K562 (cell line): ENCODE data around the gene DLGAP1. TPM values are rescaled to one million over a fixed set of nuclear protein-coding genes. Genes with fewer than 3 reads are reported as not detected.

Experiments used
- AFF4 ChIP-seq: sonication (generic); formaldehyde crosslinking; IDR thresholded peaks from 2 replicates; pipeline ENCODE4 v1.8.0; 2023; ENCODE audit warnings: mild to moderate bottlenecking, missing genetic modification reagents
- ATF4 ChIP-seq: fragments of 450-650 bp; formaldehyde crosslinking; IDR thresholded peaks from 2 replicates; pipeline ENCODE4 v1.4.0; 2022; ENCODE audit warnings: mild to moderate bottlenecking, moderate library complexity
- CEBPB ChIP-seq: fragments of 450-650 bp; IDR thresholded peaks from 2 replicates; pipeline ENCODE4 v1.6.1; 2016; ENCODE audit warnings: missing genetic modification characterization, missing compliant biosample characterization
- HNRNPK ChIP-seq: fragments of 200-400 bp; formaldehyde crosslinking; IDR thresholded peaks from one replicate; pipeline ENCODE4 v1.6.1; 2018; ENCODE audit warnings: mild to moderate bottlenecking, low read depth, low read length; ENCODE audit not compliant: poor library complexity, severe bottlenecking
- HNRNPL ChIP-seq: fragments of 200-400 bp; formaldehyde crosslinking; IDR thresholded peaks from 2 replicates; pipeline ENCODE4 v1.6.1; 2017; ENCODE audit warnings: low read depth, mild to moderate bottlenecking, low read length
- KDM1A ChIP-seq, 2 experiments: fragments of 450-650 bp; IDR thresholded peaks; 2 replicates each; pipeline ENCODE4 v1.6.1; 2016; ENCODE audit warnings: mild to moderate bottlenecking in 2 of 2
- PBX2 ChIP-seq, 2 experiments: IDR thresholded peaks in 1 of 2; conservative IDR thresholded peaks in 1 of 2; 2 replicates each; pipeline ENCODE4 v1.6.1; 2016; ENCODE audit warnings: low read depth in 2 of 2, mild to moderate bottlenecking in 1 of 2, missing compliant biosample characterization in 1 of 2, missing genetic modification characterization in 1 of 2, moderate library complexity in 1 of 2
- PTBP1 ChIP-seq: fragments of 200-400 bp; formaldehyde crosslinking; IDR thresholded peaks from 2 replicates; pipeline ENCODE4 v1.6.1; 2017; ENCODE audit warnings: low read depth, low read length
- SAP30 ChIP-seq: fragments of 200-600 bp; sonication (generic); IDR thresholded peaks from 2 replicates; pipeline ENCODE4 v1.6.1; 2012; ENCODE audit warnings: borderline replicate concordance, low read depth, mild to moderate bottlenecking, moderate library complexity, low read length, control low read depth, inconsistent platforms; ENCODE audit not compliant: insufficient read depth, poor library complexity, severe bottlenecking
- TEAD1 ChIP-seq, 2 experiments: fragments of 450-650 bp in 1 of 2; sonication (generic) in 1 of 2; formaldehyde crosslinking; IDR thresholded peaks; 2 replicates each; pipeline versions ENCODE4 v1.4.0 to v1.8.0; 2020 to 2022; ENCODE audit warnings: mild to moderate bottlenecking in 2 of 2, missing genetic modification reagents in 1 of 2
- XRCC3 ChIP-seq: fragments of 450-650 bp; IDR thresholded peaks from 2 replicates; pipeline ENCODE4 v1.6.1; 2017; ENCODE audit warnings: mild to moderate bottlenecking, moderate library complexity
- ZNF146 ChIP-seq: IDR thresholded peaks from one replicate; pipeline ENCODE4 v1.6.1; 2018; ENCODE audit warnings: missing compliant biosample characterization; ENCODE audit not compliant: unreplicated experiment
- ZNF354B ChIP-seq: fragments of 250-450 bp; sonication (Bioruptor Pico); IDR thresholded peaks from 2 replicates; pipeline ENCODE4 v1.4.0; 2020
- ZNF609 ChIP-seq: sonication (generic); formaldehyde crosslinking; IDR thresholded peaks from 2 replicates; pipeline ENCODE4 v1.8.1; 2023; ENCODE audit warnings: missing genetic modification reagents, mild to moderate bottlenecking, borderline replicate concordance
- polyA plus RNA-seq, 8 experiments: library from polyadenylated mRNA; depleted of rRNA in 4 of 8; stranded (reverse) in 5 of 8; unstranded in 3 of 8; fragments of >200 nt; fragmentation: Nextera tagmentation in 2 of 8; fragmentation: Illumina TruSeq in 1 of 8; extraction: Ambion mirVana in 2 of 8; extraction: Trizol in 1 of 8; gene quantifications; 2 replicates each; pipeline versions ENCODE4 v1.2.1 to v1.2.3, GENCODE V29; 2011 to 2014; ENCODE audit warnings: inconsistent platforms in 1 of 8, missing spikeins in 1 of 8
- total RNA-seq, 7 experiments: library from RNA; depleted of rRNA in 6 of 7; stranded (reverse); fragments of >200 nt in 6 of 7; fragmentation: Illumina TruSeq in 2 of 7; extraction: Trizol in 2 of 7; gene quantifications; 2 replicates each; pipeline versions ENCODE4 v1.2.1 to v1.2.3, GENCODE V29; 2011 to 2021; ENCODE audit warnings: low replicate concordance in 1 of 7

The DLGAP1 gene
- total and polyA plus RNA-seq, 9 of the 15 experiments (the other 6 are each of a cell fraction or from before 2014, with no cell fraction given): 0.04 to 0.22 (median 0.08) TPM

- TF ChIP-seq AFF4 (CRISPR knock-in tag): no peak
- TF ChIP-seq TEAD1 (CRISPR knock-in tag; IDR thresholded peaks at IDR 0.05): peak in 1 of 2 experiments; percentile 59; a peak in 1 of 4 replicates
- 0 out of 2 replicates have a peak, but pooled peaks have one; percentile 19 for TF ChIP-seq ZNF609 (CRISPR knock-in tag)
- TF ChIP-seq ZNF354B (CRISPR knock-in tag): no peak
- peak; percentile 68 for TF ChIP-seq ATF4 (CRISPR knock-in tag)
- TF ChIP-seq PTBP1: no peak
- TF ChIP-seq HNRNPK: no peak
- TF ChIP-seq HNRNPL: no peak
- TF ChIP-seq SAP30: peak; percentile 91
- no peak for TF ChIP-seq XRCC3
- TF ChIP-seq KDM1A (IDR thresholded peaks at IDR 0.05): no peak
- peak; percentile 37; the same call in 1 of the 2 replicates for TF ChIP-seq PBX2 (CRISPR knock-in tag; IDR thresholded peaks at IDR 0.05; ENCODE audit: low read depth)
- TF ChIP-seq PBX2 (tag; conservative IDR thresholded peaks at IDR 0.05; ENCODE audit: low read depth): peak; percentile 54; the same call in 1 of the 2 replicates
- peak; percentile 79 for TF ChIP-seq CEBPB (tag)
- TF ChIP-seq ZNF146: no peak
Measured at GRCh38 chr18:3448838-3449511, 1006.1 kb downstream of the DLGAP1 start (continued).
